ENCODE data around the gene TCF12. TPM values are rescaled to one million over a fixed set of nuclear protein-coding genes. Genes with fewer than 3 reads are reported as not detected.

Gene TCF12
- total RNA-seq, 4 donors from 2014 or later = 108 to 177 (median 148) TPM

DNA sequence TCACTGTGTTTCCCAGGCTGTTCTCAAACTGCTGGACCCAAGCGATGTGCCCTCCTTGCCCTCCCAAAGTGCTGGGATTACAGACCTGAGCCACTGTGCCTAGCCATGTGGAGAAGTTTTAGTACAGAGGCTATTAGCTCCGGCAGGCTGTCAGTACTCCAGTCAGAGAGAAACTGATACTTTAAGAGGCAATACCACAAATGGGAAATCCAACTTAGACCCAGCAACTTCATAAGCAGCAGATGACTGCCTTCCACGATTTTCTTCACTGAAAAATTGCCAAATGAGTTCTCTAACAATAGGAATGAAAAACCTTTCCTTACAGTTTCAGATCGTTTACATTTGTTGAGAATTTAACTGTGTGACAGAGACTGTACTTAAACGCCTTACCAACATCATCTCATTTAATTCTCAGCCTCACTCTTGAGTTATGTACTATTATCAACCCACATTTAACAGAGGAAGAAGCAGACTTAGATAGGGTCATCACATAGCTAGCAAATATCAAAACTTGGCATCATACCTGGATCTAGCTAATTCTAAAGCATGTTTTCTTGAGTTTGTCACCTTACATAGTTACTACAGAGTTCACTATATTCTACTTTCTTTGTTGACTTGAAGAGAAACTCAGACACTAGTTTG, 127.4 kb downstream of the TCF12 start:
- H3K27me3 ChIP-seq = no peaks in the 10 kb centered on the region
- H3K9me3 ChIP-seq = no peaks in the 10 kb centered on the region
- no peak overlapping the region for H3K27ac ChIP-seq (replicated peaks in 1 of 4)
- WGBS = 75% methylated on average over 5 of the region's 5 CpGs
- DNase-seq (ENCODE audit: extremely low spot score) = no peak
- intact Hi-C loops (cut with DNase I) = no loop called here
- no peak overlapping the region for H3K4me3 ChIP-seq
- TF ChIP-seq POLR2AphosphoS5 (IDR thresholded peaks at IDR 0.05) (no peak), POLR2A (IDR thresholded peaks at IDR 0.05; ENCODE audit: low read depth) (no peak), EP300 (IDR thresholded peaks at IDR 0.05) (no peak)
- TF ChIP-seq, protein P1, sequence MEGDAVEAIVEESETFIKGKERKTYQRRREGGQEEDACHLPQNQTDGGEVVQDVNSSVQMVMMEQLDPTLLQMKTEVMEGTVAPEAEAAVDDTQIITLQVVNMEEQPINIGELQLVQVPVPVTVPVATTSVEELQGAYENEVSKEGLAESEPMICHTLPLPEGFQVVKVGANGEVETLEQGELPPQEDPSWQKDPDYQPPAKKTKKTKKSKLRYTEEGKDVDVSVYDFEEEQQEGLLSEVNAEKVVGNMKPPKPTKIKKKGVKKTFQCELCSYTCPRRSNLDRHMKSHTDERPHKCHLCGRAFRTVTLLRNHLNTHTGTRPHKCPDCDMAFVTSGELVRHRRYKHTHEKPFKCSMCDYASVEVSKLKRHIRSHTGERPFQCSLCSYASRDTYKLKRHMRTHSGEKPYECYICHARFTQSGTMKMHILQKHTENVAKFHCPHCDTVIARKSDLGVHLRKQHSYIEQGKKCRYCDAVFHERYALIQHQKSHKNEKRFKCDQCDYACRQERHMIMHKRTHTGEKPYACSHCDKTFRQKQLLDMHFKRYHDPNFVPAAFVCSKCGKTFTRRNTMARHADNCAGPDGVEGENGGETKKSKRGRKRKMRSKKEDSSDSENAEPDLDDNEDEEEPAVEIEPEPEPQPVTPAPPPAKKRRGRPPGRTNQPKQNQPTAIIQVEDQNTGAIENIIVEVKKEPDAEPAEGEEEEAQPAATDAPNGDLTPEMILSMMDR (IDR thresholded peaks at IDR 0.05) = no peak
- H3K4me1 ChIP-seq = peaks cover 7 to 24% (median 22%) of the 10 kb centered on the region in 4 donors
- no peaks in the 10 kb centered on the region for H3K36me3 ChIP-seq

DNA sequence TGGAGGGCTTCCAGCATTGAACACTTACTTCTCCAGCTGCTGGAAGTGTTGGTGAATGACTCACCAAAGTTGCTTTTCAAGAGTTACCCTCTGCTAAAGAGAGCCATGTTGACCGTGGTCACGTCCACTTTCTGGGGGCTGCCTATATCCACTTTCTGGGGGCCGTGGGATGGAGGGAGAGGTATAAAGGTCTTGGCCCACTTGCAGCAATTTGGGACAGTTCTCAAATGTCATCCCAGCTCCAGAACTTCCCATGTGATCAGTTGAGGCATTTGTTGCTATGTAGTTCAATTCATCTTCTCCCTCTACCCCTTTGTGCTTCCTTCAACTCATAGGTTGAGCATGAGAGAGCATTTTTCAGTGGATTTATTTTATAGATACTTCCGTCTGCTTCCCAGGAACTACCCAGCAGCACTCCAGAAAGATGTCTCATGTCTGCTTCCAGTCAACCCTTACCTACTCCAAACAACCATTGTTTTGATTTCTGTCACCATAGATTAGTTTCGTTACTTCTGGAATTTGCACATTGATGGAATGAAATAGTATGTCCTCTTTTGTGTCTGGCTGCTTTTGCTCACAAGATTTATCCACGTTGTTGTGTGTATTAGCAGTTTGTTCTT, 130.6 kb downstream of the TCF12 start:
- DNase-seq (ENCODE audit: extremely low spot score) = no peak
- WGBS = 84% methylated on average over 6 of the region's 6 CpGs
- intact Hi-C loops (cut with DNase I) = no loop called here
- no peak overlapping the region for H3K27ac ChIP-seq (replicated peaks in 1 of 4)
- H3K27me3 ChIP-seq = no peaks in the 10 kb centered on the region
- H3K9me3 ChIP-seq = no peaks in the 10 kb centered on the region
- H3K4me3 ChIP-seq = no peak overlapping the region
- TF ChIP-seq, protein P1 (IDR thresholded peaks at IDR 0.05) = no peak
- TF ChIP-seq EP300 (IDR thresholded peaks at IDR 0.05) (no peak), POLR2A (IDR thresholded peaks at IDR 0.05; ENCODE audit: low read depth) (no peak), POLR2AphosphoS5 (IDR thresholded peaks at IDR 0.05) (no peak)
- peaks cover 9 to 20% (median 14%) of the 10 kb centered on the region in 4 donors for H3K4me1 ChIP-seq
- H3K36me3 ChIP-seq = no peaks in the 10 kb centered on the region

DNA sequence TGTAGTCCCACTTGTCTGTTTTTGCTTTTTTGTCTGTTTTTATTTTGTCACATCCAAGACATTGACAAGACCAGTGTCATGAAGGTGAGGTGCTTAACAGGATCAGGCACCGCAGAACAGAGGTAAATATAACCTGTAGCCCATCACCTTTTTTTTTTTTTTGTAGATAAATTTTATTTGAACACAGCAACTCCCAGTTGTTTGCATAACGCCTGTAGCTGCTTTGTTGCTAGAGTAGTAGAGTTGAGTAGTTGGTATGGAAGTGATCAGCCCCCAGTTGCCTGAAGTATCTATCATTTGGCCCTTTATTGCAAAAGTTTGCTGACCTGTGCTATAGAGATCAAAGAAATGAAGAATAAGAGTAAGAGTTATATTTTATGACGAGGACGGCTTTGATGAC, 135.0 kb downstream of the TCF12 start:
- Histone ChIP-seq H3K27ac (replicated peaks in 1 of 4) (no peak overlapping the region), H3K4me1 (peaks cover 29 to 49% (median 30%) of the 10 kb centered on the region in 4 donors), H3K27me3 (no peaks in the 10 kb centered on the region), H3K9me3 (no peaks in the 10 kb centered on the region), H3K36me3 (no peaks in the 10 kb centered on the region), H3K4me3 (no peak overlapping the region)
- 95% methylated on average over 4 of the region's 4 CpGs for WGBS
- TF ChIP-seq EP300 (IDR thresholded peaks at IDR 0.05) = no peak
- TF ChIP-seq, protein P1 (IDR thresholded peaks at IDR 0.05) = no peak
- no peak for TF ChIP-seq POLR2AphosphoS5 (IDR thresholded peaks at IDR 0.05)
- no peak for TF ChIP-seq POLR2A (IDR thresholded peaks at IDR 0.05; ENCODE audit: low read depth)
- DNase-seq (ENCODE audit: extremely low spot score) = no peak
- intact Hi-C loops (cut with DNase I) = no loop called here

DNA sequence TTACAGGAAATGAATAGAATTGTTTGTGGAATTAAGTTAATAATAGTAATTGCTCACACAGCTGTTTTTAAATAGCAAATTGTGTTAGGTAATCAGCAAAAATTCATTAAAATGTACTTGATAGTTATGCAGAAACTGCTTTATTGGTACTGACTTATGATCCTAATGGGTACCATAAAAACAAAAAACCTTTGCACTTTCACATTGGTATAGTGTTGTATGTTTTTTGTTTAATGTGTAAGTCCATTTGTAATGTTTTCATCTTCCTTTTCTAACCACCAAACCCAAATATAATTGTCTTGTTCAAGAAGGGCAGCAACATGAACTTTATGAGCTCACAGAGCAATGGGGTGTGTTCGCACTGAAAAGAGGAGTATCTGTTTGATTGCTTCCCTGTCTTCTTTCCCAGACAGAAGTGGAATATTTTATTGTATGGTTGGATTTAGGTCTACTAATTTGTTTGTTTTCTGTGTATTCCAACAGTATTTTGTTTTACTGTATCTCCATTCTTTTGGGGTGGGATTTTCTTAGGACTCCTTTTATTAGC, 135.8 kb downstream of the TCF12 start:
- no peak overlapping the region for H3K27ac ChIP-seq (replicated peaks in 1 of 4)
- H3K9me3 ChIP-seq = no peaks in the 10 kb centered on the region
- intact Hi-C loops (cut with DNase I) = no loop called here
- no peaks in the 10 kb centered on the region for H3K36me3 ChIP-seq
- no peak overlapping the region for H3K4me3 ChIP-seq
- H3K27me3 ChIP-seq = no peaks in the 10 kb centered on the region
- 88% methylated on average over 1 of the region's 1 CpG for WGBS
- H3K4me1 ChIP-seq = peaks cover 29 to 48% (median 33%) of the 10 kb centered on the region in 4 donors
- DNase-seq (ENCODE audit: extremely low spot score) = no peak
- no peak for TF ChIP-seq POLR2AphosphoS5 (IDR thresholded peaks at IDR 0.05)
- TF ChIP-seq EP300 (IDR thresholded peaks at IDR 0.05) = no peak
- TF ChIP-seq, protein P1 (IDR thresholded peaks at IDR 0.05) = no peak
- no peak for TF ChIP-seq POLR2A (IDR thresholded peaks at IDR 0.05; ENCODE audit: low read depth)

Data from esophagus muscularis mucosa (tissue), 4 donors.